HepG2 (cell line): Measurements from ENCODE around the gene F8. TPM values are rescaled to one million over a fixed set of nuclear protein-coding genes. Genes with fewer than 3 reads are reported as not detected.

Experiments used
- ATAC-seq: fragments of 200-7000 bp; cut with Tn5 transposase; 3 replicates; pipeline ENCODE4 v1.9.1; 2020; ENCODE audit warnings: mild to moderate bottlenecking, moderate library complexity
- BruUV-seq: library from RNA; stranded (reverse); fragments of 400-500 nt; replicated peaks from 2 replicates; lab custom pipeline; 2021; lab: Mats Ljungman, UMichigan
- CTCF ChIA-PET: fragments of 300-600 bp; formaldehyde crosslinking; extraction: SDS; loops from one replicate; lab custom pipeline; 2021; ENCODE audit warnings: low total read pairs, inconsistent platforms, low intra/inter-chr PET ratio; lab: Yijun Ruan, JAX
- POLR2A ChIA-PET: fragments of 350-600 bp; sonication (Branson Sonifier 250); formaldehyde crosslinking; loops from one replicate; lab custom pipeline; 2020; ENCODE audit warnings: antibody characterized with exemption, inconsistent platforms; lab: Yijun Ruan, JAX
- DNase-seq: peaks from one replicate; pipeline ENCODE4 v3.0.0-alpha.2; 2015; ENCODE audit warnings: low spot score
- FAIRE-seq: peaks from 3 replicates; lab custom pipeline; 2011; peaks lifted over from hg19 to GRCh38; lab: Jason Lieb, UNC
- H2AFZ ChIP-seq: one replicate; pipeline ENCODE4 v1.6.1; 2011; ENCODE audit warnings: low read length, inconsistent platforms
- H3K27ac ChIP-seq: fragments of 300-600 bp; 3 replicates; pipeline ENCODE4 v1.8.0; 2011; ENCODE audit warnings: mixed run types, mild to moderate bottlenecking, mixed read lengths, low read length, inconsistent platforms; ENCODE audit not compliant: insufficient read depth; ENCODE audit errors: extremely low read length
- H3K27me3 ChIP-seq, 2 experiments: fragments of 200-600 bp in 1 of 2; 2 replicates in 1 of 2; 3 replicates in 1 of 2; pipeline versions ENCODE4 v1.6.0 to v1.8.0; 2011; ENCODE audit warnings: low read length in 2 of 2, mild to moderate bottlenecking in 2 of 2, moderate library complexity in 2 of 2, inconsistent platforms in 1 of 2; ENCODE audit not compliant: insufficient read depth in 2 of 2, control insufficient read depth in 1 of 2
- H3K36me3 ChIP-seq, 2 experiments: fragments of 200-600 bp in 1 of 2; replicated peaks in 1 of 2; 2 replicates in 1 of 2; 3 replicates in 1 of 2; pipeline versions ENCODE4 v1.5.1 to v1.8.0; 2011; ENCODE audit warnings: low read length in 2 of 2, inconsistent platforms in 1 of 2; ENCODE audit not compliant: insufficient read depth in 2 of 2, control insufficient read depth in 1 of 2
- H3K4me1 ChIP-seq: 2 replicates; pipeline ENCODE4 v1.5.1; 2012; ENCODE audit warnings: low read length, inconsistent platforms; ENCODE audit not compliant: insufficient read depth
- H3K4me2 ChIP-seq: 2 replicates; pipeline ENCODE4 v1.6.0; 2011; ENCODE audit warnings: low read depth, low read length, inconsistent platforms
- H3K4me3 ChIP-seq, 3 experiments: fragments of 200-600 bp in 1 of 3; sonication (generic), shearing (Covaris generic) in 1 of 3; replicated peaks in 1 of 3; 2 replicates each; pipeline ENCODE4 v1.5.1; 2011 to 2016; ENCODE audit warnings: low read length in 3 of 3, inconsistent platforms in 2 of 3, low read depth in 2 of 3, mild to moderate bottlenecking in 2 of 3, control low read depth in 1 of 3, mixed read lengths in 1 of 3; ENCODE audit not compliant: insufficient read depth in 1 of 3
- H3K79me2 ChIP-seq: one replicate; pipeline ENCODE4 v1.6.1; 2011; ENCODE audit warnings: low read length, inconsistent platforms; ENCODE audit not compliant: insufficient read depth
- H3K9ac ChIP-seq: 2 replicates; pipeline ENCODE4 v1.6.0; 2011; ENCODE audit warnings: mild to moderate bottlenecking, low read depth, low read length, inconsistent platforms; ENCODE audit not compliant: insufficient read depth
- H3K9me3 ChIP-seq: 2 replicates; pipeline ENCODE4 v1.5.1; 2012; ENCODE audit warnings: mild to moderate bottlenecking, low read length
- H4K20me1 ChIP-seq: 2 replicates; pipeline ENCODE4 v1.6.0; 2011; ENCODE audit warnings: inconsistent platforms, mild to moderate bottlenecking, low read length, moderate library complexity; ENCODE audit not compliant: insufficient read depth
- AKAP8 ChIP-seq: sonication (generic); formaldehyde crosslinking; IDR thresholded peaks from 2 replicates; pipeline ENCODE4 v1.5.1; 2020; ENCODE audit warnings: mild to moderate bottlenecking, missing genetic modification reagents
- DNMT1 ChIP-seq: sonication (generic); formaldehyde crosslinking; IDR thresholded peaks from 2 replicates; pipeline ENCODE4 v1.5.1; 2020; ENCODE audit warnings: mild to moderate bottlenecking, missing genetic modification reagents
- EHMT2 ChIP-seq: fragments of 200-600 bp; sonication (generic); IDR thresholded peaks from 2 replicates; pipeline ENCODE4 v1.7.0; 2017; ENCODE audit warnings: antibody characterized with exemption, low read depth, low read length, borderline replicate concordance
- KLF16 ChIP-seq, 2 experiments: sonication (generic) in 1 of 2; formaldehyde crosslinking in 1 of 2; IDR thresholded peaks; 2 replicates each; pipeline versions ENCODE4 v1.6.1 to v1.8.0; 2016 to 2023; ENCODE audit warnings: missing genetic modification reagents in 2 of 2, missing compliant biosample characterization in 1 of 2
- MED8 ChIP-seq: sonication (generic); formaldehyde crosslinking; IDR thresholded peaks from 2 replicates; pipeline ENCODE4 v1.8.1; 2023; ENCODE audit warnings: mild to moderate bottlenecking, missing genetic modification reagents; ENCODE audit not compliant: insufficient replicate concordance
- PAXIP1 ChIP-seq: sonication (generic); formaldehyde crosslinking; conservative IDR thresholded peaks from 2 replicates; pipeline ENCODE4 v1.4.0; 2020; ENCODE audit warnings: mild to moderate bottlenecking, missing genetic modification reagents, moderate library complexity
- REXO4 ChIP-seq: sonication (generic); formaldehyde crosslinking; IDR thresholded peaks from 2 replicates; pipeline ENCODE4 v1.8.0; 2022; ENCODE audit warnings: missing genetic modification reagents, mild to moderate bottlenecking, borderline replicate concordance
- RXRA ChIP-seq: sonication (generic); formaldehyde crosslinking; IDR thresholded peaks from 2 replicates; pipeline ENCODE4 v1.5.1; 2020; ENCODE audit warnings: missing genetic modification reagents
- ZNF777 ChIP-seq: sonication (generic); formaldehyde crosslinking; IDR thresholded peaks from 2 replicates; pipeline ENCODE4 v1.4.0; 2020; ENCODE audit warnings: missing genetic modification reagents
- ZSCAN22 ChIP-seq: sonication (generic); formaldehyde crosslinking; IDR thresholded peaks from 2 replicates; pipeline ENCODE4 v1.4.0; 2020; ENCODE audit warnings: mild to moderate bottlenecking, missing genetic modification reagents
- WGBS: methylation state at CpG from one replicate; pipeline ENCODE4 v1.1.6; 2017; ENCODE audit warnings: low lambda C conversion rate; 5-methylcytosine and 5-hydroxymethylcytosine counted together
- in situ Hi-C: cut with HindIII; loops from 2 replicates; pipeline ENCODE4 v1.10.0; 2017; ENCODE audit warnings: low pct_unique_long_range_greater_than_20kb; ENCODE audit not compliant: extremely low pct_ligation_motif_present
- intact Hi-C: fragments of 100-400 bp; cut with micrococcal nuclease; formaldehyde crosslinking; loops from one replicate; pipeline ENCODE4 v1.10.0; 2022; ENCODE audit not compliant: unreplicated experiment
- polyA plus RNA-seq, 8 experiments: library from polyadenylated mRNA; depleted of rRNA in 3 of 8; stranded (reverse) in 7 of 8; unstranded in 1 of 8; fragments of >200 nt; fragmentation: Illumina TruSeq in 4 of 8; extraction: Trizol in 4 of 8; gene quantifications; 2 replicates each; pipeline versions ENCODE4 v1.2.1 to v1.2.3, GENCODE V29; 2011 to 2016; ENCODE audit warnings: low read depth in 4 of 8, missing spikeins in 1 of 8, mixed read lengths in 1 of 8; ENCODE audit not compliant: insufficient read depth in 1 of 8
- total RNA-seq, 5 experiments: library from RNA; depleted of rRNA; stranded (reverse); fragments of >200 nt; fragmentation: Illumina TruSeq; extraction: Trizol; gene quantifications; 2 replicates each; pipeline ENCODE4 v1.2.3, GENCODE V29; 2016; ENCODE audit warnings: low read depth in 1 of 5
- TF ChIP-seq, protein P1 (sequence below): IDR thresholded peaks from 2 replicates; pipeline ENCODE4 v1.6.1; 2016; ENCODE audit warnings: missing biosample characterization, missing genetic modification reagents, low read depth
- TF ChIP-seq, protein P2 (sequence below): sonication (generic); formaldehyde crosslinking; IDR thresholded peaks from 2 replicates; pipeline ENCODE4 v1.5.0; 2020; ENCODE audit warnings: missing genetic modification reagents
- TF ChIP-seq, protein P3 (sequence below): sonication (generic); formaldehyde crosslinking; IDR thresholded peaks from 2 replicates; pipeline ENCODE4 v1.4.0; 2020; ENCODE audit warnings: mild to moderate bottlenecking, missing genetic modification reagents

Gene F8
- total and polyA plus RNA-seq, 2 of the 13 experiments (the other 11 are each of a cell fraction or from before 2014, with no cell fraction given): 0.29 to 0.61 TPM

GRCh38 chrX:154812341-154813101 lies 210.0 kb downstream of the F8 start:
- Histone ChIP-seq H3K9ac (no peak overlapping the region), H3K27ac (no peak overlapping the region), H3K4me2 (no peak overlapping the region), H2AFZ (no peak overlapping the region), H3K4me3 (no peak overlapping the region), H3K27me3 (0 out of 5 replicates have a peak, but pooled peaks cover 0 to under 1% of the 10 kb centered on the region in 2 experiments), H4K20me1 (no peaks in the 10 kb centered on the region), H3K9me3 (no peaks in the 10 kb centered on the region), H3K4me1 (no peaks in the 10 kb centered on the region), H3K36me3 (no peaks in the 10 kb centered on the region), H3K79me2 (no peaks in the 10 kb centered on the region)
- in situ Hi-C loops: no loop called here
- FAIRE-seq (no peak), ATAC-seq (no peak), DNase-seq (no peak)
- ChIA-PET CTCF (no interaction called here), POLR2A (no interaction called here)
- BruUV-seq: no TSS peak
- intact Hi-C loops: no loop called here
- 3% methylated on average over 2 of the region's 2 CpGs for WGBS
- TF ChIP-seq ZNF777 (no peak), DNMT1 (CRISPR knock-in tag) (no peak), RXRA (no peak), EHMT2 (no peak), REXO4 (CRISPR knock-in tag) (no peak), ZSCAN22 (CRISPR knock-in tag) (no peak), PAXIP1 (CRISPR knock-in tag) (no peak), KLF16 (CRISPR knock-in tag; IDR thresholded peaks at IDR 0.05) (no peak), MED8 (CRISPR knock-in tag) (no peak), AKAP8 (CRISPR knock-in tag) (no peak)
- TF ChIP-seq, protein P1, sequence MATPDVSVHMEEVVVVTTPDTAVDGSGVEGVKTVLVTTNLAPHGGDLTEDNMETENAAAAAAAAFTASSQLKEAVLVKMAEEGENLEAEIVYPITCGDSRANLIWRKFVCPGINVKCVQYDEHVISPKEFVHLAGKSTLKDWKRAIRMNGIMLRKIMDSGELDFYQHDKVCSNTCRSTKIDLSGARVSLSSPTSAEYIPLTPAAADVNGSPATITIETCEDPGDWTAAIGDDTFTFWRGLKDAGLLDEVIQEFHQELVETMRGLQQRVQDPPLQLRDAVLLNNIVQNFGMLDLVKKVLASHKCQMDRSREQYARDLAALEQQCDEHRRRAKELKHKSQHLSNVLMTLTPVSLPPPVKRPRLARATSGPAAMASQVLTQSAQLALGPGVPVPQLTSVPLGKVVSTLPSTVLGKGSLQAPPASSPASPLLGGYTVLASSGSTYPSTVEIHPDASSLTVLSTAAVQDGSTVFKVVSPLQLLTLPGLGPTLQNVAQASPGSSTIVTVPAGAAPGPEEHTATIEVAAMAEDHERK (CRISPR knock-in tag): no peak
- TF ChIP-seq, protein P2, sequence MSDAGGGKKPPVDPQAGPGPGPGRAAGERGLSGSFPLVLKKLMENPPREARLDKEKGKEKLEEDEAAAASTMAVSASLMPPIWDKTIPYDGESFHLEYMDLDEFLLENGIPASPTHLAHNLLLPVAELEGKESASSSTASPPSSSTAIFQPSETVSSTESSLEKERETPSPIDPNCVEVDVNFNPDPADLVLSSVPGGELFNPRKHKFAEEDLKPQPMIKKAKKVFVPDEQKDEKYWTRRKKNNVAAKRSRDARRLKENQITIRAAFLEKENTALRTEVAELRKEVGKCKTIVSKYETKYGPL (CRISPR knock-in tag): no peak
- TF ChIP-seq, protein P3, sequence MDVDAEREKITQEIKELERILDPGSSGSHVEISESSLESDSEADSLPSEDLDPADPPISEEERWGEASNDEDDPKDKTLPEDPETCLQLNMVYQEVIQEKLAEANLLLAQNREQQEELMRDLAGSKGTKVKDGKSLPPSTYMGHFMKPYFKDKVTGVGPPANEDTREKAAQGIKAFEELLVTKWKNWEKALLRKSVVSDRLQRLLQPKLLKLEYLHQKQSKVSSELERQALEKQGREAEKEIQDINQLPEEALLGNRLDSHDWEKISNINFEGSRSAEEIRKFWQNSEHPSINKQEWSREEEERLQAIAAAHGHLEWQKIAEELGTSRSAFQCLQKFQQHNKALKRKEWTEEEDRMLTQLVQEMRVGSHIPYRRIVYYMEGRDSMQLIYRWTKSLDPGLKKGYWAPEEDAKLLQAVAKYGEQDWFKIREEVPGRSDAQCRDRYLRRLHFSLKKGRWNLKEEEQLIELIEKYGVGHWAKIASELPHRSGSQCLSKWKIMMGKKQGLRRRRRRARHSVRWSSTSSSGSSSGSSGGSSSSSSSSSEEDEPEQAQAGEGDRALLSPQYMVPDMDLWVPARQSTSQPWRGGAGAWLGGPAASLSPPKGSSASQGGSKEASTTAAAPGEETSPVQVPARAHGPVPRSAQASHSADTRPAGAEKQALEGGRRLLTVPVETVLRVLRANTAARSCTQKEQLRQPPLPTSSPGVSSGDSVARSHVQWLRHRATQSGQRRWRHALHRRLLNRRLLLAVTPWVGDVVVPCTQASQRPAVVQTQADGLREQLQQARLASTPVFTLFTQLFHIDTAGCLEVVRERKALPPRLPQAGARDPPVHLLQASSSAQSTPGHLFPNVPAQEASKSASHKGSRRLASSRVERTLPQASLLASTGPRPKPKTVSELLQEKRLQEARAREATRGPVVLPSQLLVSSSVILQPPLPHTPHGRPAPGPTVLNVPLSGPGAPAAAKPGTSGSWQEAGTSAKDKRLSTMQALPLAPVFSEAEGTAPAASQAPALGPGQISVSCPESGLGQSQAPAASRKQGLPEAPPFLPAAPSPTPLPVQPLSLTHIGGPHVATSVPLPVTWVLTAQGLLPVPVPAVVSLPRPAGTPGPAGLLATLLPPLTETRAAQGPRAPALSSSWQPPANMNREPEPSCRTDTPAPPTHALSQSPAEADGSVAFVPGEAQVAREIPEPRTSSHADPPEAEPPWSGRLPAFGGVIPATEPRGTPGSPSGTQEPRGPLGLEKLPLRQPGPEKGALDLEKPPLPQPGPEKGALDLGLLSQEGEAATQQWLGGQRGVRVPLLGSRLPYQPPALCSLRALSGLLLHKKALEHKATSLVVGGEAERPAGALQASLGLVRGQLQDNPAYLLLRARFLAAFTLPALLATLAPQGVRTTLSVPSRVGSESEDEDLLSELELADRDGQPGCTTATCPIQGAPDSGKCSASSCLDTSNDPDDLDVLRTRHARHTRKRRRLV: no peak
